DMS53 treated with DMSO at 0.1 percent for 48 hours (cell line): Measurements from ENCODE around the gene DGUOK.
A peak's percentile ranks its signal among the peaks of the same experiment; 100 is the strongest.

Source experiments
- DNase-seq: peaks from one replicate; lab custom pipeline; 2025; ENCODE audit not compliant: unreplicated experiment; lab: John Stamatoyannopoulos, UW

The DGUOK gene

GRCh38 chr2:73995810-73996209 lies 69.1 kb downstream of the DGUOK start:
- DNase-seq, result no peak

GRCh38 chr2:73997813-73998212 lies 71.1 kb downstream of the DGUOK start:
- DNase-seq, result no peak

- DNase-seq, result no peak
Observed at GRCh38 chr2:73998451-73998850, 71.8 kb downstream of the DGUOK start.

- no peak for DNase-seq
Observed at GRCh38 chr2:73998933-73999332, 72.3 kb downstream of the DGUOK start.

GRCh38 chr2:73999881-74000597 lies 73.4 kb downstream of the DGUOK start:
- DNase-seq, result no peak

- no peak for DNase-seq
Observed at GRCh38 chr2:74000666-74001065, 74.0 kb downstream of the DGUOK start.

- no peak for DNase-seq
Observed at GRCh38 chr2:74001121-74001520, 74.4 kb downstream of the DGUOK start.

- DNase-seq, result peak; percentile 62
Observed at GRCh38 chr2:74001781-74002504, 75.3 kb downstream of the DGUOK start.

GRCh38 chr2:74002505-74003421 lies 76.1 kb downstream of the DGUOK start:
- DNase-seq, result peak; percentile 80

GRCh38 chr2:74003494-74004211 lies 77.0 kb downstream of the DGUOK start:
- no peak for DNase-seq

GRCh38 chr2:74004212-74005182 lies 77.8 kb downstream of the DGUOK start:
- DNase-seq, result no peak

GRCh38 chr2:74005786-74006185 lies 79.1 kb downstream of the DGUOK start:
- DNase-seq, result no peak

- DNase-seq, result no peak
Observed at GRCh38 chr2:74006459-74006858, 79.8 kb downstream of the DGUOK start.

- no peak for DNase-seq
Observed at GRCh38 chr2:74007121-74007520, 80.4 kb downstream of the DGUOK start.

GRCh38 chr2:74007711-74008110 lies 81.0 kb downstream of the DGUOK start:
- no peak for DNase-seq
